Activated gamma-delta T cell treated with anti-CD3 and anti-CD28 coated beads, Interleukin-2, amount 50 U/mL, for 16 hours (primary cell): ENCODE measurements around the gene RBAK.
"Not testable (repeated sequence)": the region's sequence is repeated elsewhere in the genome, so short reads cannot be mapped to it uniquely, and the experiment has no call there.

Experiments
- DNase-seq: peaks from one replicate; pipeline ENCODE4 v3.0.0-alpha.2; 2020; ENCODE audit warnings: low read depth

Gene RBAK

GRCh38 chr7:5051731-5052130, 6.1 kb downstream of the RBAK start:
- DNase-seq = not testable (repeated sequence)

- no peak for DNase-seq
Measured at GRCh38 chr7:5053175-5053574, 7.5 kb downstream of the RBAK start.

- no peak for DNase-seq
Measured at GRCh38 chr7:5063698-5064097, 18.0 kb downstream of the RBAK start.

- DNase-seq = no peak
Measured at GRCh38 chr7:5064391-5065106, 18.9 kb downstream of the RBAK start.

GRCh38 chr7:5065107-5065407, 19.4 kb downstream of the RBAK start:
- DNase-seq = no peak

- no peak for DNase-seq
Measured at GRCh38 chr7:5068521-5068920, 22.9 kb downstream of the RBAK start.

- DNase-seq = no peak
Measured at GRCh38 chr7:5070206-5070605, 24.5 kb downstream of the RBAK start.

- not testable (repeated sequence) for DNase-seq
Measured at GRCh38 chr7:5075187-5075586, 29.5 kb downstream of the RBAK start.

GRCh38 chr7:5077740-5078139, 32.1 kb downstream of the RBAK start:
- DNase-seq = no peak

- no peak for DNase-seq
Measured at GRCh38 chr7:5082806-5083205, 37.1 kb downstream of the RBAK start.

- DNase-seq = no peak
Measured at GRCh38 chr7:5083311-5083711, 37.7 kb downstream of the RBAK start.

- no peak for DNase-seq
Measured at GRCh38 chr7:5086256-5086655, 40.6 kb downstream of the RBAK start.

GRCh38 chr7:5088228-5088833, 42.7 kb downstream of the RBAK start:
- DNase-seq = not testable (repeated sequence)

- no peak for DNase-seq
Measured at GRCh38 chr7:5088906-5089305, 43.2 kb downstream of the RBAK start.

GRCh38 chr7:5093948-5094347, 48.3 kb downstream of the RBAK start:
- no peak for DNase-seq

- DNase-seq = no peak
Measured at GRCh38 chr7:5094641-5095040, 49.0 kb downstream of the RBAK start.

- DNase-seq = no peak
Measured at GRCh38 chr7:5116359-5116758, 70.7 kb downstream of the RBAK start.

- DNase-seq = no peak
Measured at GRCh38 chr7:5117095-5117970, 71.7 kb downstream of the RBAK start.
